Superior temporal gyrus (tissue), 1 donor: ENCODE data around the gene PDE4D.
A peak's percentile ranks its signal among the peaks of the same experiment; 100 is the strongest.
"Not testable (repeated sequence)": the region's sequence is repeated elsewhere in the genome, so short reads cannot be mapped to it uniquely, and the experiment has no call there.

Experiments
- DNase-seq: peaks from one replicate; pipeline ENCODE4 v3.0.0-alpha.2; 2016; ENCODE audit errors: extremely low spot score

PDE4D gene

DNA sequence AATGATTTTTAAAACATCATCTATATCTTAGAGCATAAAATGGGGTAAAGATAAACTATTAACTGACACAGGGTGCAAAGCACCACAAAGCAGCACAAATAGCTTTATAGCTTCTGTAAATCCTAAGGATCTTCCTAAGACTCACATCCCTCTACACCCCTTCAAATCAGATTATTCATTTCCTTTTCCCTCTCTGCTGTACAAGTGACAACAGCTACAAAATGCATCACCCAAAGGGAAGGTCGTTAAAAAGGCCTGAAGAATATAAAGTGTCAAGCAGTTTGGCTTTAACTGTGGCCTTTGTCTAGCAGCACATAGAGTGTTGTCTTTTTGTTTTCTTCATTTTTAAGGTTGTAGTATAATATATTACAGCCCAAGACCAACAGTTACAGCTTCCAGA, 422.1 kb downstream of the PDE4D start:
- DNase-seq = no peak

DNA sequence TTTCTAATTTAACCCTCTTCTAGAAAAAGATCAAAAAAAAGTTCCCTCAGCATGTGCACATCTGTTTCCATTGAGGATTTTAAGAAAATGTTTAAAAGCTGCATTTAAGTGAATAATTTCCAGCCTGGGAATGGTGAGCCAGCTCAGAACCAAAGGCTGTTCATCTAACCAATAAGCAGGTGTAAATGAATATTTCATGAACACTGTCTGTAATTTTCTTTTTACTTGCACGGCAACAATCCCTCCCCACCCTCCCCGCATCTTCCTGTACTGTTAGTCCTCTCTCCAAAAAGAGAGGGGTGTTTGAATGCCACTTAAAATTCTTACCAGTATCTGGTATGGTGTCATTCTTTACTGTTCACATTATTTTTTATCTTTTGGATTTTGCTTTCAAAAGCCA, 425.6 kb downstream of the PDE4D start:
- no peak for DNase-seq

DNA sequence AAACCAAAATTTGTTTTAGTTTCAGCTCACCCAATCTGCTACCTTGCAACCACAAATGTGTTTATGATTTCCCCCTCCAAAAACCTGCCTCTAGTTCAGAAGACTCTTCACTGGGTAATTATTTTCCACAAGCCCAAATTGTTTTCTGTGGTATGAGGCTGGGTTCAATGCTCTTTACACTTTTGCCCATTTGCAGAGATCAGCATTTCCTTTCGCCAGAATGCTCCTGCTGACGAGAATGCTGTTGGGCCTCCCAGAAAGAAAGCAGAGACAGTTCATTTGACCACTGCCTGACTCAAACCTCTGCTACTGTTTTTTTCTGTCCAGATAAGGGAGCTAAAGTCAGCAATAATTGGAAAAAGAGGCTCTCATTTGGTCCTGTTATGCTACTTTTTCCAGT, 427.3 kb downstream of the PDE4D start:
- no peak for DNase-seq

DNA sequence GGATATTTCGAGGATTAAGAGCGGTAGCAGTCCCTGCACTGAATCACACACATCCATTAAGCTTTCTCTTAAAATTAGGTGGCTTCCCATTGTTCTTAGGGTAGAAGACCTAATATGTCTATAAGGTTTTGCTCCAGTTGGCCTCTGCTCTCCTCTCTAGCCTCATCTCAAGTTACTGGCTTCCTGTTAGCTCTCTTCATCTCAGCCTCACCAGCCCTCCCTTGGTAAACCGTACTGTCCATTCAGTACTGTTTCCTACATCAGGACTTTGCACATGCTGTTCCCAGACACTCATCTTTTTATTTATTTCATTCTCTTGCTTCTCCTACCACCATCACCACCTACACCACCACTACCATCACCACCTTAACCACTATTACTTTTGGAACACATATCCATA, 428.6 kb downstream of the PDE4D start:
- DNase-seq = no peak

DNA sequence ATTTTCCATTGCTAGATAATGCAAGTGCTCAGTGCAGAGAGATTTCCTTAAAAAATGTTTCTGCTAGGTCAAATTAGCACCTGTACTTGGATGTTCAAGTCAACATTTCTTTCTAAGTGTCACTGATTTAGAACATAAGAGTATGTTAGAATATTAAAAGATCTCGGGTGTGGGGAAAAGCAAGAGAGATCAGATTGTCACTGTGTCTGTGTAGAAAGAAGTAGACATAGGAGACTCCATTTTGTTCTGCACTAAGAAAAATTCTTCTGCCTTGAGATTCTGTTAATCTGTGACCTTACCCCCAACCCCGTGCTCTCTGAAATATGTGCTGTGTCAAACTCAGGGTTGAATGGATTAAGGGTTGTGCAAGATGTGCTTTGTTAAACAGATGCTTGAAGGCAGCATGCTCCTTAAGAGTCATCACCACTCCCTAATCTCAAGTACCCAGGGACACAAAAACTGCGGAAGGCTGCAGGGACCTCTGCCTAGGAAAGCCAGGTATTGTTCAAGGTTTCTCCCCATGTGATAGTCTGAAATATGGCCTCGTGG, 429.8 kb downstream of the PDE4D start:
- DNase-seq = not testable (repeated sequence)

DNA sequence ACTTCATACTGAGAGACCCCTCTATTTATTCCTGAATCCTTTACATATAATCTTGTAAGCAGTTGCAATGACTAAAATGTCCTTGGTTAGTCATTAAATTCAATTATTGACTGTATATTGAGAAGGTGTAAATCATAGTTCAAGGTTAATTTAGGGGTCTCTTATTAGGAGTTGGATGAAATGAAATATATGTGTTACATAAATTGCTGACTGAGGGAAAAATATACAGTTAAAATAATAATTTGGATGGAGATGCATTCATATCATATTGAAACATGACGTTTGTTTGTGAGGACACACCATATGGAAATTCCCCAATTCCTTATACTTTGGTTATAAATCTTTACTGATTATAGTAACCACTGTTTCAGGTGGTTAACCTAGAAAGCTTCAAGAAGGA, 430.6 kb downstream of the PDE4D start:
- DNase-seq = no peak

DNA sequence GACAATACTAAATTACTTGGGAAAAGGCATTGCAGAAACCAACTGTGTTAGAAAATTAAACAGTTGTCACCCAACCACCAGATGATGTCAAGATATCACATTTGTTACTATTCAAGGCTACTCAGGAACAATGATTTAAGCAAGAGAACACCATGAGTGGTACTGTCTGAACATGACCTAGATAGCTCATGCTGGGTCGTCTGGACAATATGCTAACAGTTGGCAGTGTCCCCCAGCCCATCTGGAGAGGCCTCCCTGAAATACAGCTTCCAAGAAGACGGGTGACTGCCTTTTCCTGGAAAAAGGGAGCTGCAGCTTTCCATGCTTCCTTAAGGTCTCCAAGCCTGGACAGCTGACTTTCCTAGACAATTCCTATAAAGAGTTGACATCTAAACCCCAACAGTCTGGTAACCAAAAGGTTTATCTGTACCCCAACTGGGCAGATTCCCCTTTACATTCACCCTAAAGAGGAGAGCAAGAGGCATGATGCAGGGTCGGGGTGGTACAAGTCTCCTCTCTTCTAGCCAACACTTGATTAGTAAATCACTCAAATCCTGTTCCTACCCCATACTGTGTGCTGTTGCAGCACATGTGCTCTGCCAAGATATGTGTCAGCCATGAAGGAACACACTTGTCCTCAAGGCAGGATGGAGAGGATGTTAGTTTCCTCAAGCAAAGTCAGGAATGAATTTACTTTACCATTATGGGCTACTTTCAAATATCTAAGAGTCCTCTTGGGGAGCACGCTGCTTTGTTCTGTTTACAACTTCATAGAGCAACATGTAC, 433.0 kb downstream of the PDE4D start:
- no peak for DNase-seq

DNA sequence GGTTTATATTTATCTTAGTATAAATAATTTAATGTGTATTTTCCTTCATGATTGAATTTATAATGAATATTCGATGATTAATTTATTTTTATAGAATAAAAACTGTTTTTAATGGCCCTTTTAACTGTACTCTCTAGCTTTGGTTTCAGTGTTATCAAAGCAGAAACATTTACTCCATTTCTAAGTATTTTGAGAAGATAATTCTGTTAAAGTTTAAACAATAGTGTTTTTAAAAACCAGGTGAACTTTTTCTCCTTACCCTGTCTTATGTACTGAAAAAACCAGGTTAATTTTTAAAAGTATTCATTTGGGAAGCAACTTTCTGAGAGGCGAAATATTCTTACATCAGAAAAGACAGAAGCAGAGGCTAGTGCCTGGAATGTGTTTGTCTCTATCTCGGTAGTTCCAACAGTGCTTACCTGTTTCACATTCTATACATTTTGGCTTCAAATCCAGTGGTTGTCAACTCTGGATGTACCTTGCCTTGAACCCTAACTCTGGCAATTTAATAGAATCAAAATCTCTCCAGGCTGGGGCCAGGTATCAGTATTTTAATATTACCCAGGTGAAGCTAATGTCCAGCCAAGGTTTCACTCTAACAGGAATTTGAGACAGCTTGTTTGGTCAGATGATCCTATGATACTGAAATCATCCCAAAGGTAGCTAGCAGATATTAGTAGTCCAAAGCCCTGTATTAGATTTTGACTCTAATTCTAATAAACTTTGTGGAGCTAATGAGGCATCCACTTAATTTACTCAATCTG, 434.4 kb downstream of the PDE4D start:
- DNase-seq = no peak

DNA sequence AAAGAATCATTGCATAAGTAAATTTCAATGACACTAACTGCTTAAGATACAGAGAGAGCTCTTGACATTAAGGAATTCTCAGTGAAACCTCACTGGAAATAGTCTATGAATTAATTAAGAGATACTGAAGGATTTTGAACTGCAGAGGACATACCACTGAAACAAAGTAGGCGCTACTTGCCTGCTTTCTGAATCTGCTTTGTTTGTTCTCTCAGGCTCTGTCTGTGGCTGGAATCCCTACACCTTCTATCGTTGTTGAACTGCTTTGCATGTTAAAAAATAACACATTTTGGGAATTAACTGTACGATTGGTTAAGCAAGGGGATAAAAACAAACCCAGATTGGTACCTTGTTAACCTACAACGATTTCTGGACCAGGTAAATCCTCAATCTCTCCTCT, 435.2 kb downstream of the PDE4D start:
- DNase-seq = no peak

DNA sequence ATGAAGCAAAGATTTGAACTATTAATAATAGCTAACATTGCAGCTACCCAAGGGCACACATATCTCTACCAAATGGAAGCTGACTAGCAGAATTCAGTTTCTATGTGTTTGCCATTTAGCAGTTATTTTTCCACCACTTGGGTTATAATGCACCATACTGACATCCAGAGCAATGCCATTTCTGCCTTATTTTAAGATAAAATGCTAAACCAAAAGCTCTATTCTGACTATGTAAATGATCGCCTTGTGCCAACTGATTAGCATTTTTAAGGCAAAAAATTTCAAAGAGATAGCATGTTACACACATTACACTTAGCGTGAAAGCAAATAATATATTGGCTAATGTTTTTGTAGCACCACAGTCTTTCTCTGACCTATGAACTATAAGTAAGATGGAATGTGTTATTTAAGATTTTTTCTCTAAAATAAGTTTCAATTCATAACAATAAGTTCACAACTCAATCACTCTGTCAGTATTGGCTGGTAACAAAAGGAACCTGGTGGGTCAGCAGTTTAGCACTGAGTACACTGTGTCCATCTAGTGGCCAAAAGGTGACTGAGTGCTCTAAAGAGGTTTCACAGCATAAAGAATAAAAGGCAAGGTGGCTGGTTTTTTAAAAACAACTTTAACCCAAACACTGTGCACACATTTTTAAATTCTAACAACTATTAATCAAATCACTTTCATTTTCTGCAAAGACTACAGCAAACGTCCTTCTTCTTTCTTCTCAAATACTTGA, 443.5 kb downstream of the PDE4D start:
- DNase-seq = no peak

DNA sequence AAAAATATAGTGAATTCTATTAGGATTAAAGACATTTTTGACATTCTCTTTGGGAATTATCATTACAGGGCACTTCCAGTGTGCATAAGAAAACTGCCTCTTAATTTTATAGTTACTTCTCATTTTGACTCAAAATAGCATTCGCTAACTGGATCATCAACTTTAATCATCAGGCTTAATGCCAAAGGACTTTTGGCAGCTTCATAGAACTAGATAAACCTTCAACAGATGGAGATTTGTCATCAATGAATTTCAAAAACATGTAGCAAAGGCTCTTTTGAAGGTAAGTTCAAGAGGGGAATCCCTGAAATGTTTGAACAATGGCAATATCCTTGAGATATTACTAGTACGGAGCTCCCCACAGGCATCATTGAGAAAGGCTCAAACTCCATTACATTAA, 447.2 kb downstream of the PDE4D start:
- no peak for DNase-seq

DNA sequence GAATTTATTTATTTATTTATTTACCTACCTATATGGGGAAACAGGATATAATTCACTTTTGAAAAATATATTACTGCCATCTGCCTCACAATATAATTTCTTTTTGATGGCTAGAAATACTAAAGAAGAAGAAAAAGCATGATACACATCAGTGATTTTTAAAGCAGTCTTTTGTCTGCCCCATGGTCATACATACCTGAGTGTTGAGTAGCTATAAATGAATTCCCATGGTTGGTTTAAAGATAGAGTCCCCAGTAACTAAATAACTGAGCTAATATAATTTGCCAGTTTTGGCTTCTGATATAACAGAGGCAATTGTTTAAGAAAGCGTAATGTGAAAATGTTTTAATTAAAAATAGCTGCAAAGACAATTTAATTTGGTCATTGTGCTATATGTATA, 447.8 kb downstream of the PDE4D start:
- DNase-seq = no peak

DNA sequence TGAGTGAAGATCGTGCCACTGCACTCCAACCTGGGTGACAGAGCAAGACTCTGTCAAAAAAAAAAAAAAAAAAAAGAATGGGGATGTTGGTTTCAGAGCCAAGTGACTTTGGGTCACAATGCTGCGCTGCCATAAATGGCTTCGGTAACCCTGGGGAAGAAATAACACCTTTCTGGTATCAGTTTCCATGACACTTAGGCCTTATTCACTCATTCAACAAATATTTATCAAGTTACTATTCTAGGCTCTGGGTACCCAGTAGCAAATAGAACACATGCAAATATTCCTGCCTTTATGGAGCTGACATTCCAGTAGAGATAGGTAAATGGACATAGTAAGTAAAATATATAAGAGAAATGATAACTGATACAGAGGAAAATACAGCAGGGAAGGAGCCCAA, 454.2 kb downstream of the PDE4D start:
- no peak for DNase-seq

DNA sequence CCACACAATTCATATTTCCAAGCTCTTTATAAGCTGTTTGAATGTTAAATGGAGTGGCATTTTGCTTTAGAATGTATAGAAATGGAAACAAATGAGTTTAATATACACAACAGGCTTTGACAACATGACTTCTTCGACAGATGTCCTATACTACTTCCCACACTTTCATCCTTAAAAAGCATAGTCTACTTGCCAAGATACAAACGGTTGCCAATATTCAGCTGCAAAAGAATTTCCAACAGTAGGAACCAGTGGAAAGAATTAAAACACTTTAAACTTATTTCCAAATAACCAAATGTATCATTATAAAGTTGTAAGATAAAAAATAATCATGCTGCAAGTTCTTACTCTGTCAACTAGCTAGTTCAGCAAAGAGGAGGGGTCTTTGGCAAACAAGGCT, 456.4 kb downstream of the PDE4D start:
- peak; percentile 58 for DNase-seq

DNA sequence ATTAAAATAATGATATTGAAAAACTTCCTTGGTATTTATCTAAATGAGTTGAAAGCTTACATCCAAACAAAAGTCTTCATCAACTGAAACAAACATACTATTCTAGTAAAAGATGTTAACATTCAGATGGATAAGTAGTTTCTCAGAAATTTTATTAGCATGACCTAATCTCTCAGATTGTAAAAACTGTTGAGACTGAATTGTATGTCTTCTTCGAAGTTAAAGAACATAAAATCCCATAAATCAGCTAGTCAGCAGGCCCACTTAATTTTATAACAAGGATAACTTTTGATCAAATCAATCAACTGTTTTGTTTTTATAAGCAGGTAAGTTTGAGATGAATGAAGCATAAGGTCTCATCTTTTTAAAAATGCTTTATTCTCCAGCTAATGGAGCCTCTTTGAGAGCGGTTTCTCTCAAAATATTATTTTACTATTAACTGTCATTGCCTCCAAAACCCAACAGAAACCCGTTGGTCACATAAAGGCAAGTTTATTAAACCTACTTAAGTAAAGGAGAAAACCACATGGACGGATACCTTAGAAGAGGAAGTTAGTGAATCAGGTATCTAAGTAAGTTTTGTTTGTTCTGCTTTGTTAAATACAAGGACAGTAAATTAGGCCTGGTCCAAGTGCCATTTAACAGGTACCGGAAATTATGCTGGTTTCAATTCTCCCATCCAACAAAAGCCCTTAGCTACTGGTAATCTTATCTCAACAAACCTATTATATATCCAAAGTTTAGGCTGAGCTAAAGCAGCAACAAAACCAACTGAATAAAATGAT, 457.0 kb downstream of the PDE4D start:
- DNase-seq = no peak

DNA sequence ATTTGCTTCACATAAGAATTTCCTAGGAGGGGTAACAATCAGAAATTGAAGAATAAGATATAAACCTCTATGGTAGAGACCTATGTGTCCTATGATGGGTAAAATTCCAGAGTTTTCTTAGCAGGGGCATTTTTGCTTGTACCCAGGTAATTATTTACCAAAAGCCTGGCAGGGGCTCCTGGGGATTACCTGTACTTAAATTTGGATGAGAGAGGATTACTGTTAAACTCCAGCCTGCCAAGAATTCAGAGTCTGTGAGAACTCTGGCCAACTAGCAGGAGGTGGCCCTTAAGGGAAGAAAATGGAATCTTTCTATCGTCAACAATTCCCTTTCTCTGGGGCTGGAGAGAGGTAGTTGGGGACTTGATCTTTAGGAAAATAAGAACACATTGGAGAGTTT, 460.4 kb downstream of the PDE4D start:
- no peak for DNase-seq

DNA sequence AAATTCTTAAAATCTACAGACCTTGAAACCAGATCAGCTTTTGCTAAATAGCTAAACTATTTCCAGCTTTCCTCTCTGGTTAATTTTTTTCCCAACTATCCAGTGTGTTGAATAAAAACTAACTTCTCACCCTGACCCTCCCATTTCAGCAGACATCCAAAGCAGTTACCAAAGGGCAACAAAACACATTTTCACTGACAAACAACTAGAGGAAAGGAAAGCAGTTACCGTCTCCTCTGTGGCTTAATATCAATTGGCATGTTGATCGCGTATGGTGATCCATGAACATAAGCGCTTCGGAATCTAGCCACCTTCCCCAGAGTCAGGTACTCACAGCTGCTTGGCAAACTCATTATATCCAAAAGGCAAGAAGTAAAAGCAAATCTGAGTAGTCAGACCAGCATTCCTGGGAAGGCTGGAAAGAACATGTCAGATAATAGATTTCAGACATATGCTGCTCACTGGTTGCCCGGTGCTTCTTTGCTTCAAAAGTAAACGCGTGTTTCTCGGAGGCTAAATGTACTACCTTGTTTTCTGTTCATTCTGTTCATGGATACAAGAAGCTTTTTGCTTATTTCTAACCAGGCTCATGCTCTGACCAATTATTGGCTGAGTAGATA, 463.4 kb downstream of the PDE4D start:
- no peak for DNase-seq

DNA sequence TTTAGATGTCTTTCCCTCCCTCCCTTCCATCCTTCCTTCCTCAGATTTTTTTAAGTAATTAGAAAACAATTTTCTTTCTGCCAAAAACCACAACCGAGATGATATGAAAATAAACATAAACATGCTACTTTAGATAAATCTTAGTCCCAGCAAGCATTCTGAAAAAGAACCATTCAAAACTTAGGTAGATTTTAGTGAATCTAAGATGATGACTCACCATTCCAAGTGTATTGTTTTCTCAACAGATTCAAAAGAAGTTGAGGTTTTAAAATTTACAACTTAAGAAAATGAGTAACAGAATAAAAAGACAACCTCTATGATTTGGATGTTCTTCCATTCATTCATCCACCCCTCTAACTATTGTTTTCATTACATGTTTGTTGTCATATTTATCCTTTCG, 465.1 kb downstream of the PDE4D start:
- DNase-seq = no peak

DNA sequence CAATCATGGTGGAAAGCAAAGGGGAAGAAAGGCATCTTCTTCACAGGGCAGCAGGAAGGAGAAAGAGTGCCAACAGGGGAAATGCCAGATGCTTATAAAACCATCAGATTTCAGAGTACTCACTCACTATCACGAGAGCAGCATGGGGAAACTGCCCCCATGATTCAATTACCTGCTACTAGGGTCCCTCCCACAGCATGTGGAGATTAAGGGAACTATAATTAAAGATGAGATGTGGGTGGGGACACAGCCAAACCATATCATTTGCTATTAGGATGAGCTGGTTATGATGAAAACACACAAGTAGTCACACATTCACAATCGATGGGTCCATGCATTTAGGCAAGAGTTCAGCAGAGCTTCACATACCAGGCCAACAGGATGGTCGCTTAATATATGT, 469.0 kb downstream of the PDE4D start:
- DNase-seq = no peak

DNA sequence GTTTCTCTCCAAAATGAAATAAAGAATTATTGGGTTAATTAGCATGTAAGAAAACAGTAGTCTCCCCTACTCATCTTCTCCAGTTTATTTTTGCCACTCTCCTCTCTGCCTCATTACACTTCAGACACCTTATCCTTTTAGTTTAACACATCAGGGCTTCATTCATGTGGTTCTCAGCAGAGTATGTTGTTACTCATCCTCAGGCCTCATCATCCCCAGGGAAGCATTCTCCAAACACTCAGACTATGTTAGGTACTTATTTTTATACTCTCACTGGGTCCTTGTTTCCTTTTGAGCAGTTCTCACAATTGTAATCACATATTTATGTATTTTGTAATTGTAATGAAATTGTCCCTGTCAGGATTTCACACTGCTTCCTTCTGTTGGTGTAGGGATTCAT, 470.5 kb downstream of the PDE4D start:
- DNase-seq = no peak
